Endodermal cell (in vitro differentiated cells): Measurements from ENCODE around the gene NLRP9. TPM values are rescaled to one million over a fixed set of nuclear protein-coding genes. Genes with fewer than 3 reads are reported as not detected.

Experiments
- DNase-seq: peaks from one replicate; pipeline ENCODE4 v3.0.0-alpha.2; 2017
- H3K27ac ChIP-seq: 2 replicates; pipeline ENCODE4 v1.5.1; 2013; ENCODE audit warnings: mild to moderate bottlenecking, low read depth, low read length, moderate library complexity
- H3K27me3 ChIP-seq: 2 replicates; pipeline ENCODE4 v1.6.1; 2013; ENCODE audit warnings: mild to moderate bottlenecking, low read length, moderate library complexity; ENCODE audit not compliant: insufficient read depth, control insufficient read depth, poor library complexity, severe bottlenecking
- H3K36me3 ChIP-seq: 2 replicates; pipeline ENCODE4 v1.7.0; 2013; ENCODE audit warnings: mild to moderate bottlenecking, low read length, moderate library complexity; ENCODE audit not compliant: control insufficient read depth, insufficient read depth
- H3K4me1 ChIP-seq: one replicate; pipeline ENCODE4 v1.7.0; 2013; ENCODE audit warnings: low read length; ENCODE audit not compliant: control insufficient read depth, insufficient read depth
- H3K4me3 ChIP-seq: 2 replicates; pipeline ENCODE4 v1.5.1; 2013; ENCODE audit warnings: mild to moderate bottlenecking, low read length, moderate library complexity
- H3K9ac ChIP-seq: 2 replicates; pipeline ENCODE4 v1.6.1; 2013; ENCODE audit warnings: mild to moderate bottlenecking, low read length, moderate library complexity; ENCODE audit not compliant: poor library complexity, severe bottlenecking; ENCODE audit errors: extremely low read depth
- H3K9me3 ChIP-seq: 2 replicates; pipeline ENCODE4 v1.6.1; 2013; ENCODE audit warnings: mild to moderate bottlenecking, low read length, moderate library complexity; ENCODE audit not compliant: control insufficient read depth
- H3K27ac Mint-ChIP-seq: 2 replicates; pipeline ENCODE4 v1.8.0; 2020; ENCODE audit warnings: mixed read lengths
- H3K27me3 Mint-ChIP-seq: 2 replicates; pipeline ENCODE4 v1.8.0; 2021; ENCODE audit warnings: mild to moderate bottlenecking, mixed read lengths; ENCODE audit not compliant: insufficient read depth
- H3K36me3 Mint-ChIP-seq: 2 replicates; pipeline ENCODE4 v1.8.0; 2020; ENCODE audit warnings: low read depth, mixed read lengths
- H3K4me1 Mint-ChIP-seq: 2 replicates; pipeline ENCODE4 v1.8.0; 2020; ENCODE audit warnings: mixed read lengths
- H3K4me3 Mint-ChIP-seq: 2 replicates; pipeline ENCODE4 v1.8.0; 2020; ENCODE audit warnings: mild to moderate bottlenecking, moderate library complexity, mixed read lengths
- H3K9me3 Mint-ChIP-seq: 2 replicates; pipeline ENCODE4 v1.8.0; 2020; ENCODE audit warnings: mild to moderate bottlenecking, mixed read lengths
- CTCF ChIP-seq: fragments of 200-600 bp; sonication (generic); conservative IDR thresholded peaks from 2 replicates; pipeline ENCODE4 v1.5.0; 2021; ENCODE audit warnings: antibody characterized with exemption, mild to moderate bottlenecking
- WGBS, 2 experiments: methylation state at CpG; one replicate each; pipeline versions ENCODE4 v1.1.5 to v1.1.7; 2013; ENCODE audit warnings: missing lambda C conversion rate in 2 of 2, mixed read lengths in 1 of 2; ENCODE audit not compliant: insufficient coverage in 1 of 2, insufficient read length in 1 of 2; 5-methylcytosine and 5-hydroxymethylcytosine counted together
- total RNA-seq, 2 donors: library from RNA; stranded (reverse); fragmentation: NEBNext Ultra II Directional in 1 of 2; extraction: Animal tissue kit (Norgen Biotek cat#: 25700) in 1 of 2; gene quantifications; 2 replicates in 1 of 2; 3 replicates in 1 of 2; pipeline ENCODE4 v1.2.1, GENCODE V29; 2021

NLRP9 gene
- total RNA-seq, 2 donors from 2014 or later, result not detected

GRCh38 chr19:55675661-55676354 is 62.4 kb downstream of the NLRP9 start:
- WGBS, 2 experiments, result 10 to 39% methylated on average over 10 to 16 of the region's 16 CpGs
- Mint-ChIP-seq H3K27me3 (no peaks in the 10 kb centered on the region), H3K27ac (peak overlapping the region; percentile 95), H3K9me3 (no peaks in the 10 kb centered on the region), H3K4me3 (peak overlapping the region; percentile 90), H3K4me1 (peaks cover 32% of the 10 kb centered on the region), H3K36me3 (peaks cover 58% of the 10 kb centered on the region)
- H3K36me3 ChIP-seq, result peaks cover 38% of the 10 kb centered on the region
- H3K9me3 ChIP-seq, result no peaks in the 10 kb centered on the region
- DNase-seq, result no peak
- H3K27ac ChIP-seq, result peak overlapping the region; percentile 80
- TF ChIP-seq CTCF, result no peak
- no peaks in the 10 kb centered on the region for H3K27me3 ChIP-seq
- H3K4me3 ChIP-seq, result peak overlapping the region; percentile 88
- peak overlapping the region; percentile 63 for H3K9ac ChIP-seq
- H3K4me1 ChIP-seq, result peaks cover 3% of the 10 kb centered on the region

GRCh38 chr19:55674841-55675660 is 63.2 kb downstream of the NLRP9 start, which contains the start of gene EPN1:
TSS of gene EPN1 (plus strand) at chr19:55675226. CDS start at chr19:55678628, 3,402 bp downstream.
- H3K27me3 Mint-ChIP-seq, result no peaks in the 10 kb centered on the region
- peak within 1 kb of the TSS; percentile 90 for H3K4me3 Mint-ChIP-seq
- H3K27ac Mint-ChIP-seq, result peak within 1 kb of the TSS; percentile 95
- WGBS, 2 experiments, result 0 to 2% methylated on average over 43 to 101 of the region's 101 CpGs
- H3K9me3 Mint-ChIP-seq, result no peaks in the 10 kb centered on the region
- Histone ChIP-seq H3K4me1 (peaks cover 3% of the 10 kb centered on the region), H3K36me3 (peaks cover 38% of the 10 kb centered on the region), H3K27me3 (no peaks in the 10 kb centered on the region), H3K9me3 (no peaks in the 10 kb centered on the region), H3K9ac (peak within 1 kb of the TSS; percentile 63), H3K4me3 (peak within 1 kb of the TSS; percentile 88), H3K27ac (peak within 1 kb of the TSS; percentile 80)
- DNase-seq, result peak; percentile 98
- peaks cover 58% of the 10 kb centered on the region for H3K36me3 Mint-ChIP-seq
- no peak for TF ChIP-seq CTCF
- peaks cover 37% of the 10 kb centered on the region for H3K4me1 Mint-ChIP-seq

DNA sequence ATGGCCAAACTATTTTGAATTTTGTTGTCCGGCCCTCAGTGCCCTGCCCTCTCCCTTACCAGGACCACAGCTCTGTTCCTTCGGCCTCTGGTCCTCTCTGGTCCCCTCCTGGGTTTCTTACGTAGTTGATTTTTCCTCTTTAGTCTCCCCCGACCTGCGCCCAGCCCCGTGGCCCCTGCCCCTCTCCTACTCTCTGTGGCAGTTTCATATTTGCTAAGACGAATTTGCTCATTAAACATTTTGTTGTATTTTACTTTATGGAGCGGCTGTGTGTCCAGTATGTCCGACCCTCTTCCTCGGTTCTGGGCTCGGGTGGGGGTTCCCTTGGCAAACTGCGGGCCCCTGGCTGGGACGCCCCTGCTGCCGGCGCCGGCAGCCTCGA is 63.8 kb downstream of the NLRP9 start:
- H3K27me3 Mint-ChIP-seq, result no peaks in the 10 kb centered on the region
- Histone ChIP-seq H3K9ac (peak overlapping the region; percentile 55), H3K27me3 (no peaks in the 10 kb centered on the region), H3K4me3 (peak overlapping the region; percentile 88), H3K27ac (peak overlapping the region; percentile 74), H3K36me3 (peaks cover 40% of the 10 kb centered on the region), H3K9me3 (no peaks in the 10 kb centered on the region), H3K4me1 (peaks cover 3% of the 10 kb centered on the region)
- DNase-seq, result peak; percentile 71
- peaks cover 59% of the 10 kb centered on the region for H3K36me3 Mint-ChIP-seq
- WGBS, 2 experiments, result 32 to 58% methylated on average over 8 to 17 of the region's 17 CpGs
- peak overlapping the region; percentile 92 for H3K27ac Mint-ChIP-seq
- H3K9me3 Mint-ChIP-seq, result no peaks in the 10 kb centered on the region
- H3K4me1 Mint-ChIP-seq, result peaks cover 37% of the 10 kb centered on the region
- H3K4me3 Mint-ChIP-seq, result peak overlapping the region; percentile 90
- TF ChIP-seq CTCF, result no peak
